GM10248 (cell line): Measurements from ENCODE around the gene SLC25A39.
"Not testable (repeated sequence)": the region's sequence is repeated elsewhere in the genome, so short reads cannot be mapped to it uniquely, and the experiment has no call there.

Experiments used
- CTCF ChIA-PET: fragments of 300-600 bp; sonication (Branson Sonifier 250); formaldehyde crosslinking; extraction: SDS; loops from one replicate; lab custom pipeline; 2021; ENCODE audit warnings: antibody characterized with exemption; lab: Yijun Ruan, JAX
- POLR2A ChIA-PET: fragments of 350-650 bp; sonication (Branson Sonifier 250); formaldehyde crosslinking; extraction: SDS; loops from one replicate; lab custom pipeline; 2020; ENCODE audit warnings: antibody characterized with exemption; lab: Yijun Ruan, JAX
- DNase-seq: peaks from one replicate; pipeline ENCODE4 v3.0.0; 2012; ENCODE audit errors: extremely low spot score
- CTCF ChIP-seq: IDR thresholded peaks from 2 replicates; pipeline ENCODE4 v1.5.1; 2012; ENCODE audit warnings: mild to moderate bottlenecking, low read depth; ENCODE audit errors: extremely low read depth, missing control alignments, control extremely low read depth

Gene SLC25A39

GRCh38 chr17:44335564-44335963, 10.9 kb upstream of the SLC25A39 start:
- CTCF ChIA-PET: interaction anchor here (1.2 to 15.0 kb wide), 6 partner anchors 11 to 131 kb away, joined by 3 to 250 read pairs (median 8); partner anchors contain the start of genes FAM171A2, GRN, SLC25A39 and UBTF
- TF ChIP-seq CTCF: no peak
- DNase-seq: no peak
- POLR2A ChIA-PET: no interaction called here

GRCh38 chr17:44334727-44335126, 10.1 kb upstream of the SLC25A39 start:
- ChIA-PET POLR2A (no interaction called here), CTCF (interaction anchor here (1.0 to 15.0 kb wide), 6 partner anchors 15 to 132 kb away, joined by 4 to 250 read pairs (median 6); partner anchors contain the start of genes FAM171A2, GRN and UBTF)
- DNase-seq: no peak
- no peak for TF ChIP-seq CTCF

- no peak for TF ChIP-seq CTCF
- POLR2A ChIA-PET: no interaction called here
- DNase-seq: no peak
- CTCF ChIA-PET: interaction anchor here (1.0 to 15.0 kb wide), 5 partner anchors 15 to 132 kb away, joined by 4 to 250 read pairs (median 6); partner anchors contain the start of genes FAM171A2, GRN and UBTF
Measured at GRCh38 chr17:44334315-44334714, 9.7 kb upstream of the SLC25A39 start.

- ChIA-PET CTCF (interaction anchor here (1.0 to 15.0 kb wide), 4 partner anchors 16 to 131 kb away, joined by 5 to 250 read pairs (median 120); partner anchors contain the start of genes GRN and UBTF), POLR2A (no interaction called here)
- DNase-seq: no peak
- no peak for TF ChIP-seq CTCF
Measured at GRCh38 chr17:44333371-44333770, 8.7 kb upstream of the SLC25A39 start.

- POLR2A ChIA-PET: no interaction called here
- peak; percentile 78 for DNase-seq
- CTCF ChIA-PET: interaction anchor here (0.7 to 15.0 kb wide), 28 partner anchors 7 to 322 kb away, joined by 3 to 250 read pairs (median 4); partner anchors contain the start of genes FAM171A2, GRN and UBTF
- TF ChIP-seq CTCF: peak; percentile 75
Measured at GRCh38 chr17:44331249-44331760, 6.7 kb upstream of the SLC25A39 start.

- ChIA-PET POLR2A (interaction anchor here (0.7 kb wide), 1 partner anchor 22 kb away, joined by 4 read pairs; no protein-coding TSS in a partner anchor), CTCF (interaction anchor here (0.7 to 15.0 kb wide), 23 partner anchors 8 to 193 kb away, joined by 3 to 250 read pairs (median 6); partner anchors contain the start of genes FAM171A2, GRN and UBTF)
- DNase-seq: not testable (repeated sequence)
Measured at GRCh38 chr17:44330263-44330662, 5.6 kb upstream of the SLC25A39 start.

- POLR2A ChIA-PET, DNase-seq: not testable (repeated sequence)
- CTCF ChIA-PET: interaction anchor here (1.2 to 15.0 kb wide), 5 partner anchors 9 to 193 kb away, joined by 4 to 250 read pairs (median 6); partner anchors contain the start of genes GRN and UBTF
Measured at GRCh38 chr17:44329516-44329915, 4.9 kb upstream of the SLC25A39 start.
